Transverse colon (tissue), 4 donors: ENCODE results near the gene ATG16L1.

Experiments
- CTCF ChIP-seq, 5 experiments: fragments of 200-600 bp in 3 of 5; fragments of 450-650 bp in 2 of 5; sonication (generic) in 3 of 5; IDR thresholded peaks; 1 replicate in 2 of 5; 2 replicates in 3 of 5; pipeline ENCODE4 v1.5.1; 2016 to 2017; ENCODE audit warnings: antibody characterized with exemption in 5 of 5, inconsistent platforms in 3 of 5, mild to moderate bottlenecking in 2 of 5, moderate library complexity in 1 of 5
- EP300 ChIP-seq: sonication (generic); formaldehyde crosslinking; IDR thresholded peaks from one replicate; pipeline ENCODE4 v1.6.1; 2017; ENCODE audit warnings: antibody characterized with exemption, low read depth
- POLR2A ChIP-seq: fragments of 450-650 bp; IDR thresholded peaks from one replicate; pipeline ENCODE4 v1.6.1; 2016; ENCODE audit warnings: antibody characterized with exemption, mild to moderate bottlenecking, moderate library complexity
- POLR2AphosphoS5 ChIP-seq, 3 donors: sonication (generic); formaldehyde crosslinking; IDR thresholded peaks; one replicate each; pipeline ENCODE4 v1.6.1; 2016; ENCODE audit warnings: antibody characterized with exemption in 3 of 3

GRCh38 chr2:233247744-233248143, 3.7 kb upstream of the ATG16L1 start:
- TF ChIP-seq POLR2A: no peak
- TF ChIP-seq CTCF (IDR thresholded peaks at IDR 0.05): no peak
- TF ChIP-seq POLR2AphosphoS5 (IDR thresholded peaks at IDR 0.05): no peak
- TF ChIP-seq EP300: no peak
